ENCODE data around the gene SLC25A19.

GRCh38 chr17:75273977-75274708, 15.1 kb downstream of the SLC25A19 start:
- TF ChIP-seq POLR2A (IDR thresholded peaks at IDR 0.05; ENCODE audit: low read depth, low read length) (no peak), POLR2AphosphoS5 (IDR thresholded peaks at IDR 0.05; ENCODE audit: low read depth, low read length) (peak; percentile 19; the same call in 1 of the 2 replicates)
